ENCODE measurements around the gene SIKE1.

DNA sequence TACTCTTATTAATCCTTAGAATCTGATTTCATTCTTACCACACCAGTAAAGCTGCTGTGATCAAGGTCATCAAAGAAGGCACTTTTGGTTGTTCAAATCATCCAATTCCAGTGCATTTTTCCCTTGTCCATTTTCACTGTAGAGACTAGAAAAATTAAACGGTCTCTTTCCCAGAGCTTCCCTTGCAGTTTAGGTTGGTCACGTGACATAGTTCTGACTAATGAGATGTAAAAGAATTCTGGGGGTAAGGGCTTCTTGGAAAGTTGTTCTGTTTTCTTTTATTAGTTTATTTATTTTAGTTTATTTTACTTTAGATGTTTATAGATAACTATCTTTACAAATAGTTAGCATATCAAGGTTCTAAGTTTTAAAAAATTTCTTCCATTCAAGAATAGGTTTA, 39.9 kb upstream of the SIKE1 start:
- TF ChIP-seq CTCF (conservative IDR thresholded peaks at IDR 0.05; ENCODE audit: low read length) (no peak), EZH2phosphoT487 (IDR thresholded peaks at IDR 0.05; ENCODE audit: borderline replicate concordance, low read depth, low read length) (no peak)
